ENCODE results near the gene SH3PXD2A.

SH3PXD2A gene

DNA sequence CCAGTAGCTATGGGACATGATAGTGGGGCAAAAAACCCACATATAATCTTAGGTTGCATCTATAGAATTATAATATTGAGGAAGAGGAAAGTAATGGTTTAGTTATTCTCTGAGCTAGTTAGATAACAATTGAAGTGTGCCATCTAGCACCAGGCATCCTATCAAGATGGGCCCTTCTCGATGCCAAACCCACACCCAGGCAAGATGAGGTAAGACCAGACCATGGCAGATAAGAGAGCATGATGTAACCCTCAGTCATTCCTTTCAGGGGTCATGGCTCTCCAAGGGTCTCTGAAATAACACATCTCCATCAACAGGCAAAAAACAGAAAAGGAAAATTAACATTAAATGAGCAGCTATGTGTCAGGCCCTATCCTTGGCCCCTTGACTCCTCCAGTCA, 128.7 kb downstream of the SH3PXD2A start:
- Histone ChIP-seq H3K36me3 (ENCODE audit: control insufficient read depth in 2 of 2, insufficient read depth in 1 of 2, low read length in 2 of 2) (peaks cover 0 to 13% of the 10 kb centered on the region in 2 experiments; a peak in 1 of 3 replicates), H3K9me3 (ENCODE audit: control insufficient read depth, insufficient read depth, low read depth, low read length) (no peaks in the 10 kb centered on the region), H3K4me3 (ENCODE audit: low read depth, low read length) (no peak overlapping the region), H3K27ac (ENCODE audit: extremely low read depth, low read depth, low read length) (no peak overlapping the region), H3K4me1 (ENCODE audit: control insufficient read depth, insufficient read depth, low read length) (no peaks in the 10 kb centered on the region)
- CTCF ChIA-PET: interaction anchor here (0.6 to 1.4 kb wide), 3 partner anchors 12 to 431 kb away, joined by 3 to 8 read pairs (median 4); no protein-coding TSS in a partner anchor
- TF ChIP-seq KLF8 (tag by site-specific recombination; IDR thresholded peaks at IDR 0.05): no peak
- 0 out of 2 replicates have a peak, but pooled peaks have one; percentile 38 for TF ChIP-seq ATF2 (tag by site-specific recombination; IDR thresholded peaks at IDR 0.05; ENCODE audit: low read depth)
- no peak for TF ChIP-seq ZNF155 (tag by site-specific recombination; IDR thresholded peaks at IDR 0.05)
- TF ChIP-seq ZNF335 (tag by site-specific recombination; conservative IDR thresholded peaks at IDR 0.05): peak; percentile 37; the same call in 1 of the 2 replicates
- TF ChIP-seq ZNF664 (tag by site-specific recombination; IDR thresholded peaks at IDR 0.05): peak; percentile 85
- peak; percentile 40; the same call in 1 of the 2 replicates for TF ChIP-seq ZBTB48 (tag by site-specific recombination; IDR thresholded peaks at IDR 0.05)
- TF ChIP-seq, protein P1, sequence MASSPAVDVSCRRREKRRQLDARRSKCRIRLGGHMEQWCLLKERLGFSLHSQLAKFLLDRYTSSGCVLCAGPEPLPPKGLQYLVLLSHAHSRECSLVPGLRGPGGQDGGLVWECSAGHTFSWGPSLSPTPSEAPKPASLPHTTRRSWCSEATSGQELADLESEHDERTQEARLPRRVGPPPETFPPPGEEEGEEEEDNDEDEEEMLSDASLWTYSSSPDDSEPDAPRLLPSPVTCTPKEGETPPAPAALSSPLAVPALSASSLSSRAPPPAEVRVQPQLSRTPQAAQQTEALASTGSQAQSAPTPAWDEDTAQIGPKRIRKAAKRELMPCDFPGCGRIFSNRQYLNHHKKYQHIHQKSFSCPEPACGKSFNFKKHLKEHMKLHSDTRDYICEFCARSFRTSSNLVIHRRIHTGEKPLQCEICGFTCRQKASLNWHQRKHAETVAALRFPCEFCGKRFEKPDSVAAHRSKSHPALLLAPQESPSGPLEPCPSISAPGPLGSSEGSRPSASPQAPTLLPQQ (tag by site-specific recombination; IDR thresholded peaks at IDR 0.05): peak; percentile 68; the same call in 1 of the 2 replicates
- POLR2A ChIA-PET: no interaction called here

DNA sequence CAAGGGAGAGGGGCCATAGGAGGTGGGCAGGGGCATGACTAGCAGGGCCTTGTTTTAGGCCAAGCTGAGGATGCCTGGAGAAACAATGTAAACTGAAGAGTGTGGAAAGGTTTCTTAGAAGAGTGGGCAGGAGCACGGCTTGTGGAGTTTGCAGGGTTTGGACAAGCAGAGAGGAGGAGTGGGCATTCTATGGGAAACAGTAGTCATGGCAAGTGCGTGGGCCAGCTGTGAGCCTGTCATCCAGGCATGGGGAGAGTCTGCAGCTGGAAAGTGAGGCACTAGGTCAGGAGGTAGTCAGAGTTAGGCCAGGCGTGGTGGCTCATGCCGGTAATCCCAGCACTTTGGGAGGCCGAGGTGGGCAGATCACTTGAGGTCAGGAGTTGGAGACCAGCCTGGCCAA, 130.1 kb downstream of the SH3PXD2A start:
- Histone ChIP-seq H3K4me3 (ENCODE audit: low read depth, low read length) (no peak overlapping the region), H3K9me3 (ENCODE audit: control insufficient read depth, insufficient read depth, low read depth, low read length) (no peaks in the 10 kb centered on the region), H3K36me3 (ENCODE audit: control insufficient read depth in 2 of 2, insufficient read depth in 1 of 2, low read length in 2 of 2) (peaks cover 0 to 13% of the 10 kb centered on the region in 2 experiments; a peak in 1 of 3 replicates), H3K27ac (ENCODE audit: extremely low read depth, low read depth, low read length) (no peak overlapping the region), H3K4me1 (ENCODE audit: control insufficient read depth, insufficient read depth, low read length) (peaks cover 3% of the 10 kb centered on the region; the same call in 1 of the 2 replicates)
- CTCF ChIA-PET: no interaction called here
- TF ChIP-seq ZNF548 (tag by site-specific recombination; IDR thresholded peaks at IDR 0.05): no peak
- TF ChIP-seq EGR2 (tag by site-specific recombination; IDR thresholded peaks at IDR 0.05; ENCODE audit: low read depth): peak; percentile 79
- peak; percentile 61 for TF ChIP-seq ZFHX2 (tag by site-specific recombination; conservative IDR thresholded peaks at IDR 0.05)
- POLR2A ChIA-PET: interaction anchor here (0.6 kb wide), 1 partner anchor 258 kb away, joined by 3 read pairs; no protein-coding TSS in a partner anchor

DNA sequence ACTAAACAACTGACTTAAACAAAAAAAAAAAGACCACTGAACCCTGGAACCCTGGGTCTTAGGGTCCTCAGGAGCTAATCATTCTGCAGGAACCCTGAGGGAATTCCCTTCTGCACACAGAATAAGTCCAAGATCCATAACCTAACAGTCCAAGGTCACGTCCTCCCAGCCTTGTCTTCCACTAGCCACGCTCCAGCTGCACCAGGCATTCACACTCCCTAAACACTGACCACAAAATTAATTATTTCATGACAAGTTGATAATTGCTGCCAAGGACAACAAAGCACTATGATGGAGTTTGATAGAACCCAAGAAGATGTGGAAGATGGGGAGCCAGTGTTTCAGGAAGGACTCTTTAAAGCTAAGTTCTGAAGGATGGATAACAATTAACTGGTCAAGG, 130.6 kb downstream of the SH3PXD2A start:
- Histone ChIP-seq H3K4me3 (ENCODE audit: low read depth, low read length) (no peak overlapping the region), H3K36me3 (ENCODE audit: control insufficient read depth in 2 of 2, insufficient read depth in 1 of 2, low read length in 2 of 2) (peaks cover 0 to 13% of the 10 kb centered on the region in 2 experiments; a peak in 1 of 3 replicates), H3K9me3 (ENCODE audit: control insufficient read depth, insufficient read depth, low read depth, low read length) (no peaks in the 10 kb centered on the region), H3K4me1 (ENCODE audit: control insufficient read depth, insufficient read depth, low read length) (peaks cover 3% of the 10 kb centered on the region; the same call in 1 of the 2 replicates), H3K27ac (ENCODE audit: extremely low read depth, low read depth, low read length) (no peak overlapping the region)
- CTCF ChIA-PET: interaction anchor here (0.5 kb wide), 1 partner anchor 33 kb away, joined by 4 read pairs; no protein-coding TSS in a partner anchor
- POLR2A ChIA-PET: no interaction called here
- TF ChIP-seq, protein P2, sequence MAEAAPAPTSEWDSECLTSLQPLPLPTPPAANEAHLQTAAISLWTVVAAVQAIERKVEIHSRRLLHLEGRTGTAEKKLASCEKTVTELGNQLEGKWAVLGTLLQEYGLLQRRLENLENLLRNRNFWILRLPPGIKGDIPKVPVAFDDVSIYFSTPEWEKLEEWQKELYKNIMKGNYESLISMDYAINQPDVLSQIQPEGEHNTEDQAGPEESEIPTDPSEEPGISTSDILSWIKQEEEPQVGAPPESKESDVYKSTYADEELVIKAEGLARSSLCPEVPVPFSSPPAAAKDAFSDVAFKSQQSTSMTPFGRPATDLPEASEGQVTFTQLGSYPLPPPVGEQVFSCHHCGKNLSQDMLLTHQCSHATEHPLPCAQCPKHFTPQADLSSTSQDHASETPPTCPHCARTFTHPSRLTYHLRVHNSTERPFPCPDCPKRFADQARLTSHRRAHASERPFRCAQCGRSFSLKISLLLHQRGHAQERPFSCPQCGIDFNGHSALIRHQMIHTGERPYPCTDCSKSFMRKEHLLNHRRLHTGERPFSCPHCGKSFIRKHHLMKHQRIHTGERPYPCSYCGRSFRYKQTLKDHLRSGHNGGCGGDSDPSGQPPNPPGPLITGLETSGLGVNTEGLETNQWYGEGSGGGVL (tag by site-specific recombination; IDR thresholded peaks at IDR 0.05): no peak
- TF ChIP-seq ZNF791 (tag by site-specific recombination; IDR thresholded peaks at IDR 0.05): no peak
- TF ChIP-seq ZSCAN30 (tag by site-specific recombination; IDR thresholded peaks at IDR 0.05): no peak
- no peak for TF ChIP-seq ZNF843 (tag by site-specific recombination; IDR thresholded peaks at IDR 0.05)
- no peak for TF ChIP-seq ZNF544 (tag by site-specific recombination; IDR thresholded peaks at IDR 0.05)
- no peak for TF ChIP-seq SETDB1 (IDR thresholded peaks at IDR 0.05; ENCODE audit: insufficient read length, low read length)
- no peak for TF ChIP-seq ZBTB26 (tag by site-specific recombination; optimal IDR thresholded peaks at IDR 0.05)
- TF ChIP-seq ZNF473 (tag by site-specific recombination; IDR thresholded peaks at IDR 0.05): no peak
- TF ChIP-seq, protein P3, sequence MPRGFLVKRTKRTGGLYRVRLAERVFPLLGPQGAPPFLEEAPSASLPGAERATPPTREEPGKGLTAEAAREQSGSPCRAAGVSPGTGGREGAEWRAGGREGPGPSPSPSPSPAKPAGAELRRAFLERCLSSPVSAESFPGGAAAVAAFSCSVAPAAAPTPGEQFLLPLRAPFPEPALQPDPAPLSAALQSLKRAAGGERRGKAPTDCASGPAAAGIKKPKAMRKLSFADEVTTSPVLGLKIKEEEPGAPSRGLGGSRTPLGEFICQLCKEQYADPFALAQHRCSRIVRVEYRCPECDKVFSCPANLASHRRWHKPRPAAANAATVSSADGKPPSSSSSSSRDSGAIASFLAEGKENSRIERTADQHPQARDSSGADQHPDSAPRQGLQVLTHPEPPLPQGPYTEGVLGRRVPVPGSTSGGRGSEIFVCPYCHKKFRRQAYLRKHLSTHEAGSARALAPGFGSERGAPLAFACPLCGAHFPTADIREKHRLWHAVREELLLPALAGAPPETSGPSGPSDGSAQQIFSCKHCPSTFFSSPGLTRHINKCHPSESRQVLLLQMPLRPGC (tag by site-specific recombination; IDR thresholded peaks at IDR 0.05): no peak
- TF ChIP-seq ZFP37 (tag by site-specific recombination; IDR thresholded peaks at IDR 0.05): no peak
